Thoracic aorta (tissue), 2 donors: Measurements from ENCODE around the gene KIAA1755. TPM values are rescaled to one million over a fixed set of nuclear protein-coding genes. Genes with fewer than 3 reads are reported as not detected.

Experiments
- ATAC-seq: fragments of 150-250 bp; one replicate; pipeline ENCODE4 v1.8.0; 2017; ENCODE audit warnings: low read depth; ENCODE audit not compliant: insufficient number of reproducible peaks, low FRiP score
- DNase-seq: peaks from one replicate; pipeline ENCODE4 v3.0.0-alpha.2; 2020; ENCODE audit warnings: low spot score
- H3K27ac ChIP-seq, 2 donors: fragments of 200-600 bp; sonication (generic); 1 replicate in 1 of 2; 2 replicates in 1 of 2; pipeline ENCODE4 v1.5.1; 2016; ENCODE audit warnings: mild to moderate bottlenecking in 2 of 2, moderate library complexity in 2 of 2
- H3K27me3 ChIP-seq: fragments of 200-600 bp; sonication (generic); replicated peaks from 2 replicates; pipeline ENCODE4 v1.6.0; 2016; ENCODE audit warnings: mild to moderate bottlenecking; ENCODE audit not compliant: insufficient read depth
- H3K36me3 ChIP-seq: fragments of 200-600 bp; sonication (generic); one replicate; pipeline ENCODE4 v1.5.1; 2016
- H3K4me1 ChIP-seq, 2 donors: fragments of 200-600 bp; sonication (generic); 1 replicate in 1 of 2; 2 replicates in 1 of 2; pipeline versions ENCODE4 v1.5.1 to v1.6.0; 2016; ENCODE audit warnings: low read depth in 2 of 2, mild to moderate bottlenecking in 1 of 2; ENCODE audit not compliant: control insufficient read depth in 1 of 2
- H3K4me3 ChIP-seq: fragments of 200-600 bp; sonication (generic); 2 replicates; pipeline ENCODE4 v1.5.1; 2016; ENCODE audit warnings: mild to moderate bottlenecking
- H3K9me3 ChIP-seq: fragments of 200-600 bp; sonication (generic); 2 replicates; pipeline ENCODE4 v1.5.1; 2016
- total RNA-seq, 2 donors: library from RNA; depleted of rRNA; stranded (reverse); fragments of >200 nt; gene quantifications; one replicate each; pipeline versions ENCODE4 v1.1.0 to v1.2.3, GENCODE V29; 2016
- TF ChIP-seq, protein P1 (sequence below): fragments of 200-600 bp; sonication (generic); IDR thresholded peaks from one replicate; pipeline ENCODE4 v1.5.1; 2019; ENCODE audit warnings: antibody characterized with exemption

KIAA1755 gene
- total RNA-seq, 2 donors from 2014 or later: 11.0 to 45.4 TPM

DNA sequence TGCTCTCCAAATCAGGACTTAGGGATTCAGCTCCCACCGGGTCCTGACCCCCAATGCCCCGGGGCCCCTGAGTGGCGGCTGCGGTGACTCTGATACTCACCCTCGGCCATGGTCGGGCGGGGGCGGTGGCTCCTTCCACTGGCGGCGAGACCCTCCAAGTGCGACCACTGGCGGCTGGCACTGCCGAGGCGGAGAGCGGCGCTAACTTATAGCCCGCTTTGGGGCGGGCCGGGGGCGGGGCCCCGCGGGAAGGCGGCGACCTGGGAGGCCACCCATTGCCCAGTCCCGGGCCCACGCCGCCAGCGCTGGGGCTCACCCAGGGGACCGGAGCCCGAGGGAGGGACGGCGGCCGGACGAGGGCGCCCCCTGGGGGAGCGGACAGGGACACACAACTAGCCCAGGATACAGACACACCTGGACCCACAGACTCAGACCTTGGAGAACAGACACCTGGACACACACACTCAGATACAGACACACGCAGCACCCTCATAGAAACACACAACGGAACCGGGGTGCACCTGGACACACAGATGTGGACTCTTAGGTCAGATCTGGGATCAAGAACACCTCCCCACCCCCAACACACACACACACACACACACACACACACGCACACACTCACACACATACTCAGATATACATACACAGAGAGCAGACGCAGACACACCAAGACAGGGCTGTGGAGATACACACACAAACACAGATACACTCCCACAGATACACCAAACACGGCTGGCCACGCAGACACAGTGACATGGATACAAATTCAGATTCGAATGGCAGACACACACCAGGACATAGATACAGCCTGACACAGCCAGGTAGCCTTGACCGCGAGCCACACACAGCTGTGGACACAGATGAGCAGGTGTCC, 95.2 kb downstream of the KIAA1755 start, which contains the start of gene TGM2:
Gene TGM2 (minus strand): TSS at position 182 of the 877 bp plus-strand sequence. CDS start 72 bp downstream, at position 110.
- DNase-seq: no peak

DNA sequence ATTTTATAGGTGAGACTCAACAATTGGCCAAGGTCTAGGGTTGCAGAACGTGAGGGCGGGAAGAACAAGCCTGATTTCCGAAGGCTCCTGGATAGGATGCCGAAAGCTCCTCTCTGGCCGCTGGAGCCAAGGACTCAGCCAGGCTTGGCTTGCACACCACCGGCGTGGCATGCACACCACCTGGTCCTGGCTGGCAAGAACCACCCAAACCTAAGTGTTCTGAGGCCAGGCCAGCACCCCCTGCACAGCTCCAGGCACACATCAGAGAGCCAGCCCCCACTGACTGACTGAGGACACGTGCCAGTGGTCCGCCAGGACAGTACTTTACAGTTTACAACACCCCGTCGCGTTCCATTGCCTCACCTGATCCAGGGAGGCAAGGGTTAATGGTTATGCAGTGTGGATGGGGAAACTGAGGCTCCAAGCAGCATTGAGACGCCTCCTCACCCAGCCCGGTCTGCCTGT, 95.9 kb downstream of the KIAA1755 start:
- H3K27ac ChIP-seq: peak overlapping the region; percentile 77 to 86
- no peaks in the 10 kb centered on the region for H3K9me3 ChIP-seq
- TF ChIP-seq, protein P1, sequence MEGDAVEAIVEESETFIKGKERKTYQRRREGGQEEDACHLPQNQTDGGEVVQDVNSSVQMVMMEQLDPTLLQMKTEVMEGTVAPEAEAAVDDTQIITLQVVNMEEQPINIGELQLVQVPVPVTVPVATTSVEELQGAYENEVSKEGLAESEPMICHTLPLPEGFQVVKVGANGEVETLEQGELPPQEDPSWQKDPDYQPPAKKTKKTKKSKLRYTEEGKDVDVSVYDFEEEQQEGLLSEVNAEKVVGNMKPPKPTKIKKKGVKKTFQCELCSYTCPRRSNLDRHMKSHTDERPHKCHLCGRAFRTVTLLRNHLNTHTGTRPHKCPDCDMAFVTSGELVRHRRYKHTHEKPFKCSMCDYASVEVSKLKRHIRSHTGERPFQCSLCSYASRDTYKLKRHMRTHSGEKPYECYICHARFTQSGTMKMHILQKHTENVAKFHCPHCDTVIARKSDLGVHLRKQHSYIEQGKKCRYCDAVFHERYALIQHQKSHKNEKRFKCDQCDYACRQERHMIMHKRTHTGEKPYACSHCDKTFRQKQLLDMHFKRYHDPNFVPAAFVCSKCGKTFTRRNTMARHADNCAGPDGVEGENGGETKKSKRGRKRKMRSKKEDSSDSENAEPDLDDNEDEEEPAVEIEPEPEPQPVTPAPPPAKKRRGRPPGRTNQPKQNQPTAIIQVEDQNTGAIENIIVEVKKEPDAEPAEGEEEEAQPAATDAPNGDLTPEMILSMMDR: no peak
- no peak for ATAC-seq
- peaks cover 2% of the 10 kb centered on the region for H3K36me3 ChIP-seq
- H3K4me3 ChIP-seq: peak overlapping the region; percentile 87
- peaks cover 34 to 87% of the 10 kb centered on the region in 2 donors for H3K4me1 ChIP-seq
- no peak for DNase-seq
- H3K27me3 ChIP-seq: no peaks in the 10 kb centered on the region

More for the DNA sequence above, 95.2 kb downstream of the KIAA1755 start, which contains the start of gene TGM2:
- peak; percentile 55 for ATAC-seq
- Histone ChIP-seq H3K4me1 (peaks cover 32 to 87% of the 10 kb centered on the region in 2 donors), H3K4me3 (peak within 1 kb of the TSS; percentile 87), H3K27ac (peak within 1 kb of the TSS; percentile 83 to 86), H3K9me3 (no peaks in the 10 kb centered on the region), H3K36me3 (no peaks in the 10 kb centered on the region), H3K27me3 (no peaks in the 10 kb centered on the region)
- TF ChIP-seq, protein P1: peak; percentile 95

DNA sequence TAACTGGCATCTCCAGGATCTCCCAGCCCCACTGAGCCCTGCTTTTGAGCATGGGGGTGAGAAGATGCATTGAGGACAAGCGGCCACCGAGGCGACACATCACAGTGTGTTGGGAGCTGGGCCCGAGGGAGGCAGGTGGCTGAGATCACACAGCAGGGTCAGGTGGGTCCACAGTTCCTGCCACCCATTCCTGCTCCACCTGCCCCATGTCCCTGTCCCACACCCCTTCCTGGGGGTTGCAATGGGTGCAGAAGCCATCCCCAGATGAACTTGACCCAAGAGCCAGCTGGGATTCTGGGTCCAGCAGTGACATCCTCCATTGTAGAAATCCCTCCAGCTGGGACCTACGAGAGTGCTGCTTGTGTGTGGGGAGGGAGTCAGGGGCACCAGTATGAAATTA, 96.5 kb downstream of the KIAA1755 start:
- Histone ChIP-seq H3K27ac (peak overlapping the region; percentile 77 to 86), H3K27me3 (no peaks in the 10 kb centered on the region), H3K9me3 (no peaks in the 10 kb centered on the region), H3K4me1 (peaks cover 34 to 90% of the 10 kb centered on the region in 2 donors), H3K36me3 (peaks cover 5% of the 10 kb centered on the region), H3K4me3 (peak overlapping the region; percentile 87)
- ATAC-seq (no peak), DNase-seq (no peak)
- TF ChIP-seq, protein P1: no peak

DNA sequence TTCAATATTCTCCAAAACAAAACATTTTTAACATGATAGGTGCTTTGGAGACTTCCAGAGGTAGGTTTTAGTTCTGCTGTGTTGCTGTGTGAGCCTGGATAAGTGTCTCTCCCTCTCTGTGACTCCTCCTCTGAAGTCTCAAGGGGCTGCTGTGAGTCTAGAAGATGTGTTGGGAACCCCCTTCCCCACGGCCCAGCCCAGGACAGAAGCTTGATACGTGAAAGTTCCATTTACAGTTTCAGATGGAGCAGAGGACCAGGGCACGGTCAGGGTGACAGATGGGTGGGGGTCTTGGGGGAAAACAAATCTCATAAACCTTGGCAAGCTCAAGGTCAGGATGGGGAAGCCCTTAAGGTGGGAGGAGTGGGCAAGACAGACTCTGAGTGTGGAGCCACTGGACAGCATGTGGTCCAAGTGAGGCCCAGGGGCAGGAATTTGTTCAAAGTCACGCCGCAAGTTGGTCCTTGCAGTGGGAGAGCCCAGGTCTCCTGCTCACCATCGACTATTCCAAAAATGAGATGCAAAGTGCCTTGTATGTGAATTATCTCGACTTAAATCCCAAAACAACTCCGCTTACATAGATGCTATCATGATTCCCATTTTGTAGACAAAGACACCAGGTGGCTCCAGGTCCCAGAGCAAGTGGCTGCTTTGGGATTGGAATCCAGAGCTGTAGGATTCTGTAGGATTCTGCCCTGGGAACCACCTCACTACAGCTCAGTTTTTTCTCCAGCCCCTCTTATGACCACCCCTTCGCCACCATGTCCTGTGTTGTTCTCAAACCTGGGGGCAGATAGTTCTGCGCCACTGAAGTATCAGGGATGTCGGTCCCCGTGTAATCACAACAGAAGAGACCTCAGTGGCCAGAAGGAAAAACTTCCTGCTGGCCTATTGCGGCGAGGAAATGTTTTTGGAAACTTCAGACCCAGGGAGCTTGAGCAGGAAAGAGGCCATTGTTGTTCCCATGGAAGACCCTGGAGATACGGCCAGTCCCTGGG, 97.4 kb downstream of the KIAA1755 start:
- Histone ChIP-seq H3K4me3 (peak overlapping the region; percentile 87), H3K27ac (peak overlapping the region; percentile 77 to 86), H3K4me1 (peaks cover 31 to 90% of the 10 kb centered on the region in 2 donors), H3K9me3 (no peaks in the 10 kb centered on the region), H3K27me3 (no peaks in the 10 kb centered on the region), H3K36me3 (peaks cover 5% of the 10 kb centered on the region)
- ATAC-seq (no peak), DNase-seq (no peak)
- TF ChIP-seq, protein P1: no peak
